ENCODE data around the gene CTIF.

The CTIF gene

DNA sequence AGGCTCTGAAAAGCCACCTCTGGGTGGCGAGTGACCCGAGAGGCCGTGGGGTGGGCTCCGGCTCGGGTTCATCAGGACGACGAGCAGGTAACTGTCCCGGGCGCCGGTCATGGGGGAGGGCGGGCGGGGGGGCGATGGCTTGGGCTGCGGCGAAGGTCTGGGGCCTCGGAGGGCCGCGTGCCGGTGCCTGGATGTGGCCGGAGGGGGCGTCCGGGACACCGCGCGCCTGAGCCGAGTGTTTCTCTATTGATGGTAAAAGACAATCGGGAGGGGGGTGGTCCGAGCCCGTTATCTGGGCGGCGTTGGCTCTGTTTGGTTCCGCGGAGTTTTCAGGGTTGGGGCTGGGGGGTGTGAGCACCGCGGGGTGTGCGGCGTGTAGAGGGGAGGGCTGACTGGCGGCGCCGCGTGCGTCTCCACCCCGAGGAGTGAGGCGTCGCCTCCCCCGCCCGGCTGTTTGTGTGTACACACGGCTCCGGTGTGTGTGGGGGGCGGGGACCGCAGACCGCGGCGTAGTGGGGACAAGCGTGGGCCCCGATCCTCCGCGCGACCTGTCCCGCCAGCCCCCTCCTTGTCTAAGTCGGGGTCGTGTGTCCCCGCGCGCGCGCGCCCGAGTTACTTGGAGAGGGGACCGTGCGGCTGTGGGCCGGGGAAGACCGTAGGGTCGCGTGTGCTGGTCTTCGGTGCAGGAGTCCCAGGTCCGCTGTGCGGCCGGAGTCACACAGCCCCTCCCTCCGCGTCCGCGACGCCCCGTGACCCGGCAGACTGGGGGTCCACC is 1.6 kb downstream of the CTIF start:
- peak overlapping the region; percentile 80 for H3K4me3 ChIP-seq
- no peak overlapping the region for H3K27ac ChIP-seq
- peak; percentile 91 for TF ChIP-seq FOXP2 (optimal IDR thresholded peaks at IDR 0.05; ENCODE audit: control extremely low read depth, extremely low read length, insufficient read depth)
- no peak for TF ChIP-seq POLR2AphosphoS5 (IDR thresholded peaks at IDR 0.05; ENCODE audit: borderline replicate concordance, low read depth, low read length)
- H3K9ac ChIP-seq (ENCODE audit: insufficient read length) = peak overlapping the region; percentile 79
- DNase-seq (ENCODE audit: low read depth, low spot score) = no peak
- H3K36me3 ChIP-seq (ENCODE audit: insufficient read depth, low read length) = no peaks in the 10 kb centered on the region
- H3K9me3 ChIP-seq (ENCODE audit: low read depth, low read length) = no peaks in the 10 kb centered on the region

GRCh38 chr18:48541026-48541746 is 2.4 kb downstream of the CTIF start:
- Histone ChIP-seq H3K27ac (peak overlapping the region; percentile 71; the same call in 1 of the 2 replicates), H3K4me3 (peak overlapping the region; percentile 80), H3K9me3 (ENCODE audit: low read depth, low read length) (no peaks in the 10 kb centered on the region), H3K9ac (ENCODE audit: insufficient read length) (peak overlapping the region; percentile 53), H3K36me3 (ENCODE audit: insufficient read depth, low read length) (no peaks in the 10 kb centered on the region)
- DNase-seq (ENCODE audit: low read depth, low spot score) = no peak
- no peak for TF ChIP-seq POLR2AphosphoS5 (IDR thresholded peaks at IDR 0.05; ENCODE audit: borderline replicate concordance, low read depth, low read length)

DNA sequence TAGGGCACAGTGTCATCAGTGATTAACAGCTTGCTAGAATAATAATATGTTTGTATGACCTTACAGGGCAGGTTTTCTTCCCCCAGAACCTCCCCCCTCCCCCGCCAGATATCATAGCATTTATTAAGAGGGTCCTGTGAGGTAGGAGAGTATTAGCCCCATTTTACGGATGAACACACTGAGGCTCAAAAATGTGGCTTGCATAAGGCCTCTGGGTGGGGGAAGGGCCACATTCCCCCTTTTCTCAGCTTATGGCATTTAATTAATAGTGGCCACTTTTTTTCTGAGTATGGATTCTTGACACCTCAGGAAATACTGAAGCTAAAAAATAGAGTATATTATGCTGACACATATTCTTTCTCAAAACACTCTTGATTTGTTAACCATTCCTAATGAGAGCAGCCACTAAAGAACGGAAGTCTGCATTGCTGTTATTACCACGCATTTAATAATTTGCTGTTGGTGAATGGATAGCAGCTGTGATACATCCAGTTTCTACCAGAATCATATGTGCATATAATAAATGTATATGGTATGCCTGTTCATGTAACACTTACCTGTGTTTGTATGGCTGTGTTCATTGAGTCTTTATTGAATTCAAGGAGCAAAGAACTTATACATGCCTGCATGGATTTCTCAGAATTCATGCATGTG is 3.0 kb downstream of the CTIF start:
- Histone ChIP-seq H3K36me3 (ENCODE audit: insufficient read depth, low read length) (no peaks in the 10 kb centered on the region), H3K9me3 (ENCODE audit: low read depth, low read length) (no peaks in the 10 kb centered on the region), H3K9ac (ENCODE audit: insufficient read length) (no peak overlapping the region), H3K27ac (peak overlapping the region; percentile 71), H3K4me3 (peak overlapping the region; percentile 30; the same call in 1 of the 2 replicates)
- no peak for DNase-seq (ENCODE audit: low read depth, low spot score)
- TF ChIP-seq POLR2AphosphoS5 (IDR thresholded peaks at IDR 0.05; ENCODE audit: borderline replicate concordance, low read depth, low read length) = no peak; the same call in 1 of the 2 replicates
- TF ChIP-seq EZH2 (IDR thresholded peaks at IDR 0.05) = no peak
- TF ChIP-seq FOXP2 (optimal IDR thresholded peaks at IDR 0.05; ENCODE audit: control extremely low read depth, extremely low read length, insufficient read depth) = no peak

- DNase-seq (ENCODE audit: low read depth, low spot score) = no peak
- H3K9me3 ChIP-seq (ENCODE audit: low read depth, low read length) = no peaks in the 10 kb centered on the region
- H3K9ac ChIP-seq (ENCODE audit: insufficient read length) = no peak overlapping the region
- peak overlapping the region; percentile 30 for H3K4me3 ChIP-seq
- no peak for TF ChIP-seq EZH2 (IDR thresholded peaks at IDR 0.05)
- TF ChIP-seq POLR2AphosphoS5 (IDR thresholded peaks at IDR 0.05; ENCODE audit: borderline replicate concordance, low read depth, low read length) = no peak
- no peak for TF ChIP-seq FOXP2 (optimal IDR thresholded peaks at IDR 0.05; ENCODE audit: control extremely low read depth, extremely low read length, insufficient read depth)
- no peaks in the 10 kb centered on the region for H3K36me3 ChIP-seq (ENCODE audit: insufficient read depth, low read length)
- H3K27ac ChIP-seq = peak overlapping the region; percentile 71
Observed at GRCh38 chr18:48542513-48543181, 3.8 kb downstream of the CTIF start.

DNA sequence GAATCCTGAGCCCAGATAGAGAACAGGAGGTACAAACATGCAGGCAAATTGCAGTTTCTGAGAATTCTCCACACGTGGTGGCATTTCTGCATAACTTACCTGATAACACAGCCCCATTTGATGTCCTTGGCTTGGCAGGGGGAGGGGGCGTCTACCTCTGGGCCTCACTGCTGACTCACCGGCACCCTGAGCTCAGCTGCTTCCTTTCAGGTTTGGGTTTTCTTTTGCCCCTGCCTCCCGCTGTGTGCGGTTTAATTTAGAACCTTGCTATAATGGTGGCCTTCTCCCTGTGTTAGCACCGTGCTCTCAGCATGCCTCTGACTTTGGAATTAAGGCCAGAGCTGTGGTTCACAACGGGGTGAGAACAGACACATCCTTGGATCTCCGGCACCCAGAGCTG is 4.4 kb downstream of the CTIF start:
- DNase-seq (ENCODE audit: low read depth, low spot score) = no peak
- no peak overlapping the region for H3K9ac ChIP-seq (ENCODE audit: insufficient read length)
- H3K36me3 ChIP-seq (ENCODE audit: insufficient read depth, low read length) = no peaks in the 10 kb centered on the region
- H3K27ac ChIP-seq = no peak overlapping the region; the same call in 1 of the 2 replicates
- TF ChIP-seq FOXP2 (optimal IDR thresholded peaks at IDR 0.05; ENCODE audit: control extremely low read depth, extremely low read length, insufficient read depth) = no peak
- no peak for TF ChIP-seq EZH2 (IDR thresholded peaks at IDR 0.05)
- no peak for TF ChIP-seq POLR2AphosphoS5 (IDR thresholded peaks at IDR 0.05; ENCODE audit: borderline replicate concordance, low read depth, low read length)
- no peak overlapping the region for H3K4me3 ChIP-seq
- H3K9me3 ChIP-seq (ENCODE audit: low read depth, low read length) = no peaks in the 10 kb centered on the region

DNA sequence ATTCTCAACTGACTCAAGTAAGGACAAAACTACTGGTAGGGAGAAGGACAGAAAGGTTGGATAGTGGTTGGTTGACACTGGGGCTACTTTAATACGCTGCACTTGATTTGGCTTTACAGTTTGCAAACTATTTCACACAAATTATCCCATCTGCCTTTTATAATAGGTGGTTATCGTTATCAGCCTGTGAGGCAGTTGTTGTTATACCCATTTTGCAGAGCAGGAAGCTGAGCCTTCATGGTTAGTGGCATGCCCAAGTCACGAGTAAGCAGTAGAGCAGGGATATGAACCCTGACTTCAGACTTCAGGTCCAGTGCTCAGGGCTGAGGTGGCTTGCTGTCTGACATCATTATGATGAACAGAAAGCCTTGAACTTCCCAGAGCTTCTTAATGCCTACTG is 5.3 kb downstream of the CTIF start:
- Histone ChIP-seq H3K9ac (ENCODE audit: insufficient read length) (no peak overlapping the region), H3K9me3 (ENCODE audit: low read depth, low read length) (no peaks in the 10 kb centered on the region), H3K4me3 (no peak overlapping the region), H3K27ac (no peak overlapping the region), H3K36me3 (ENCODE audit: insufficient read depth, low read length) (no peaks in the 10 kb centered on the region)
- no peak for DNase-seq (ENCODE audit: low read depth, low spot score)
- TF ChIP-seq POLR2AphosphoS5 (IDR thresholded peaks at IDR 0.05; ENCODE audit: borderline replicate concordance, low read depth, low read length) (no peak), FOXP2 (optimal IDR thresholded peaks at IDR 0.05; ENCODE audit: control extremely low read depth, extremely low read length, insufficient read depth) (no peak), EZH2 (IDR thresholded peaks at IDR 0.05) (no peak)

DNA sequence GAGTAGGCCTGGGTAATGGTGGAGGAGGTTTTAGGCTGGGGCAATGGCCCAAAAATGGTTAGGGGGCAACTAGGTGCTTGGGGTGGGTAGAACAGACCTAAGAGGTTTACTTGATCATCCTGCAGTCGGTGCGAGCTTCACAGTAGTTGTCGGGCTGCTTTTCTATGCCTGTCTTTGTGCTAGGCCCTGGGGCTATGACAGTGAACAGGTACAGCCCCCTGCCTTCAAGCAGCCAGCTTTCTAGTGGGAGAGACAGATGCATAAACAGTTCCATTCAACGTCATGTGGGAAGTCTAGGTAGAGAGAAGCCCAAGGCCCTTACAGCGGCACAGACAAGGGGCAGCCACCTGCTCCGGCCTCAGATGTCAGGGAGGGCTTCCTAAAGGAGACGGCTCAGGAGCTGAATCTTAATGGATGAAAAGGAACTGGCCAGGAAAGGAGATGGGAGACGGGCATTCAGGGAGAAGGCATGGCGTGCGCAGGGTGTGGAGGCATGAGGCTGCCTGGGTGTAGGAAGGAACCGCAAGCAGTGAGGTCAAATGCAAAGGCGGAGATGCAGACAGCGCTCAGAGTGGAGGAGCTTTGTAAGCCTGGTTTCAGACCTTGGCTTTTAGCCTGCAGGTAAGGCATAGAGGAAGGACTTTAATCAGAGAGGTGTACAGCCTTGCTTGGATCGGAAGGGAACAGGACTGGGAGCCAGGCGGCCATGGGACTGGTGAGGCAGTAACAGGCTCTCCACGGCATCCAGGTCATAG is 6.0 kb downstream of the CTIF start:
- H3K4me3 ChIP-seq = no peak overlapping the region
- H3K27ac ChIP-seq = peak overlapping the region; percentile 86; the same call in 1 of the 2 replicates
- no peaks in the 10 kb centered on the region for H3K9me3 ChIP-seq (ENCODE audit: low read depth, low read length)
- no peak overlapping the region for H3K9ac ChIP-seq (ENCODE audit: insufficient read length)
- DNase-seq (ENCODE audit: low read depth, low spot score) = no peak
- H3K36me3 ChIP-seq (ENCODE audit: insufficient read depth, low read length) = no peaks in the 10 kb centered on the region
- TF ChIP-seq FOXP2 (optimal IDR thresholded peaks at IDR 0.05; ENCODE audit: control extremely low read depth, extremely low read length, insufficient read depth) = no peak
- TF ChIP-seq EZH2 (IDR thresholded peaks at IDR 0.05) = no peak
- TF ChIP-seq POLR2AphosphoS5 (IDR thresholded peaks at IDR 0.05; ENCODE audit: borderline replicate concordance, low read depth, low read length) = no peak
